ELF-1 (cell line): Measurements from ENCODE around the gene SLX4.

ENCODE experiments used
- DNase-seq: peaks from one replicate; pipeline ENCODE4 v3.0.0-alpha.2; 2016; ENCODE audit warnings: low read depth, low spot score

Gene SLX4

GRCh38 chr16:3553138-3553923 lies 58.1 kb downstream of the SLX4 start:
- DNase-seq: peak; percentile 95

GRCh38 chr16:3550851-3551847 lies 60.3 kb downstream of the SLX4 start:
- no peak for DNase-seq

- DNase-seq: no peak
Observed at GRCh38 chr16:3549906-3550305, 61.5 kb downstream of the SLX4 start.

GRCh38 chr16:3548859-3549258 lies 62.5 kb downstream of the SLX4 start:
- no peak for DNase-seq

GRCh38 chr16:3548445-3548844 lies 63.0 kb downstream of the SLX4 start:
- no peak for DNase-seq

GRCh38 chr16:3546986-3547682 lies 64.3 kb downstream of the SLX4 start:
- no peak for DNase-seq

- DNase-seq: no peak
Observed at GRCh38 chr16:3542601-3543373, 68.6 kb downstream of the SLX4 start.

- DNase-seq: no peak
Observed at GRCh38 chr16:3541527-3542155, 69.8 kb downstream of the SLX4 start.

GRCh38 chr16:3538222-3538621 lies 73.2 kb downstream of the SLX4 start:
- no peak for DNase-seq

- DNase-seq: no peak
Observed at GRCh38 chr16:3536851-3537250, 74.6 kb downstream of the SLX4 start.

- DNase-seq: no peak
Observed at GRCh38 chr16:3536271-3536731, 75.1 kb downstream of the SLX4 start.

- DNase-seq: no peak
Observed at GRCh38 chr16:3534126-3534525, 77.3 kb downstream of the SLX4 start.

- no peak for DNase-seq
Observed at GRCh38 chr16:3532741-3533140, 78.7 kb downstream of the SLX4 start.
